GM12878 (cell line): Measurements from ENCODE around the gene PRKCQ. TPM values are rescaled to one million over a fixed set of nuclear protein-coding genes. Genes with fewer than 3 reads are reported as not detected.

ENCODE experiments used
- ATAC-seq: fragments of 200-7000 bp; cut with Tn5 transposase; 3 replicates; pipeline ENCODE4 v1.9.1; 2020; ENCODE audit warnings: mild to moderate bottlenecking, moderate library complexity
- BruUV-seq: library from RNA; stranded (reverse); fragments of 400-500 nt; replicated peaks from 2 replicates; lab custom pipeline; 2021; lab: Mats Ljungman, UMichigan
- CTCF ChIA-PET: fragments of 300-600 bp; sonication (Branson Sonifier 250); formaldehyde crosslinking; extraction: SDS; loops from one replicate; lab custom pipeline; 2021; ENCODE audit warnings: inconsistent platforms; lab: Yijun Ruan, JAX
- POLR2A ChIA-PET: fragments of 350-600 bp; formaldehyde crosslinking; extraction: SDS; loops from one replicate; lab custom pipeline; 2021; ENCODE audit warnings: inconsistent platforms; lab: Charles Lee
- RAD21 ChIA-PET: fragments of 300-600 bp; sonication (Branson Sonifier 250); formaldehyde crosslinking; loops from one replicate; lab custom pipeline; 2023; ENCODE audit warnings: antibody characterized with exemption; ENCODE audit not compliant: unreplicated experiment; lab: Charles Lee
- SMC1A ChIA-PET: fragments of 300-600 bp; sonication (Branson Sonifier 250); formaldehyde crosslinking; loops from one replicate; lab custom pipeline; 2023; ENCODE audit not compliant: unreplicated experiment, uncharacterized antibody; lab: Charles Lee
- DNase-seq: peaks from one replicate; pipeline ENCODE4 v3.0.0-alpha.2; 2011; ENCODE audit warnings: low read depth, low spot score
- FAIRE-seq: peaks from 3 replicates; lab custom pipeline; 2011; peaks lifted over from hg19 to GRCh38; lab: Jason Lieb, UNC
- H2AFZ ChIP-seq: 2 replicates; pipeline ENCODE4 v1.6.0; 2011; ENCODE audit warnings: low read depth, low read length, control low read depth; ENCODE audit not compliant: control insufficient read depth
- H3K27ac ChIP-seq: 2 replicates; pipeline ENCODE4 v1.5.1; 2011; ENCODE audit warnings: control low read depth; ENCODE audit not compliant: control insufficient read depth, insufficient read depth
- H3K27me3 ChIP-seq, 2 experiments: replicated peaks in 1 of 2; 2 replicates each; pipeline versions ENCODE4 v1.6.0 to v1.6.1; 2011; ENCODE audit warnings: low read length in 1 of 2; ENCODE audit not compliant: control insufficient read depth in 2 of 2, insufficient read depth in 2 of 2
- H3K36me3 ChIP-seq, 2 experiments: 2 replicates each; pipeline ENCODE4 v1.5.1; 2011; ENCODE audit warnings: low read length in 1 of 2; ENCODE audit not compliant: control insufficient read depth in 2 of 2, insufficient read depth in 2 of 2
- H3K4me1 ChIP-seq: 2 replicates; pipeline ENCODE4 v1.6.1; 2011; ENCODE audit warnings: mild to moderate bottlenecking, low read length, moderate library complexity, mixed read lengths; ENCODE audit not compliant: control insufficient read depth, insufficient read depth
- H3K4me2 ChIP-seq: 2 replicates; pipeline ENCODE4 v1.6.0; 2011; ENCODE audit warnings: control low read depth; ENCODE audit not compliant: control insufficient read depth, insufficient read depth
- H3K4me3 ChIP-seq: fragments of 200-600 bp; sonication (generic); 2 replicates; pipeline ENCODE4 v1.5.1; 2016
- H3K79me2 ChIP-seq: 2 replicates; pipeline ENCODE4 v1.6.0; 2011; ENCODE audit warnings: low read length; ENCODE audit not compliant: control insufficient read depth, insufficient read depth
- H3K9ac ChIP-seq: 2 replicates; pipeline ENCODE4 v1.8.0; 2011; ENCODE audit warnings: low read length, control low read depth, mixed read lengths; ENCODE audit not compliant: control insufficient read depth, insufficient read depth
- H3K9me3 ChIP-seq: replicated peaks from 3 replicates; pipeline ENCODE4 v1.5.1; 2011; ENCODE audit warnings: mild to moderate bottlenecking, low read length; ENCODE audit not compliant: control insufficient read depth, insufficient read depth
- H4K20me1 ChIP-seq: 2 replicates; pipeline ENCODE4 v1.6.0; 2011; ENCODE audit not compliant: control insufficient read depth, insufficient read depth
- EED ChIP-seq: sonication (generic); IDR thresholded peaks from 2 replicates; pipeline ENCODE4 v1.6.1; 2016; ENCODE audit warnings: antibody characterized with exemption, low read depth
- FOXK2 ChIP-seq: fragments of 450-650 bp; IDR thresholded peaks from 2 replicates; pipeline ENCODE4 v1.6.1; 2017; ENCODE audit warnings: mild to moderate bottlenecking, moderate library complexity
- HDAC2 ChIP-seq: fragments of 200-600 bp; sonication (generic); IDR thresholded peaks from 2 replicates; pipeline ENCODE4 v1.6.1; 2017
- IRF4 ChIP-seq: IDR thresholded peaks from 2 replicates; pipeline ENCODE4 v1.6.1; 2011; ENCODE audit warnings: low read depth, low read length
- WRNIP1 ChIP-seq: IDR thresholded peaks from 2 replicates; pipeline ENCODE4 v1.6.1; 2011; ENCODE audit warnings: low read depth, low read length, improper control_type of control experiment, borderline replicate concordance
- ZNF24 ChIP-seq: fragments of 450-650 bp; IDR thresholded peaks from 2 replicates; pipeline ENCODE4 v1.6.1; 2017; ENCODE audit warnings: antibody characterized with exemption, mild to moderate bottlenecking
- ZNF592 ChIP-seq: fragments of 450-650 bp; IDR thresholded peaks from 2 replicates; pipeline ENCODE4 v1.6.1; 2017; ENCODE audit warnings: mild to moderate bottlenecking, moderate library complexity
- WGBS: methylation state at CpG from one replicate; pipeline ENCODE4 v1.1.6; 2016; ENCODE audit warnings: low lambda C conversion rate; ENCODE audit not compliant: insufficient replicate concordance, insufficient coverage; ENCODE audit errors: missing lambda C conversion rate; 5-methylcytosine and 5-hydroxymethylcytosine counted together
- in situ Hi-C: fragments of 300-500 bp; cut with MboI; formaldehyde crosslinking; loops from 9 replicates; pipeline ENCODE4 v1.14.3; 2018; ENCODE audit warnings: mixed read lengths
- intact Hi-C: fragments of 100-400 bp; cut with micrococcal nuclease; formaldehyde crosslinking; loops from one replicate; pipeline ENCODE4 v1.14.2; 2022; ENCODE audit not compliant: unreplicated experiment
- polyA plus RNA-seq, 11 experiments: library from polyadenylated mRNA; depleted of rRNA in 4 of 11; unstranded in 6 of 11; stranded (reverse) in 5 of 11; fragments of >200 nt; fragmentation: Nextera tagmentation in 4 of 11; fragmentation: Illumina TruSeq in 1 of 11; extraction: Ambion mirVana in 4 of 11; extraction: Trizol in 1 of 11; gene quantifications; 1 replicate in 1 of 11; 2 replicates in 10 of 11; pipeline versions ENCODE4 v1.2.1 to v1.2.3, GENCODE V29; 2011 to 2016; ENCODE audit warnings: inconsistent platforms in 2 of 11, missing spikeins in 2 of 11, low read depth in 1 of 11
- total RNA-seq, 4 experiments: library from RNA; depleted of rRNA in 3 of 4; stranded (reverse); fragments of >200 nt in 3 of 4; fragmentation: Illumina TruSeq in 1 of 4; extraction: Trizol in 1 of 4; gene quantifications; 2 replicates each; pipeline versions ENCODE4 v1.2.1 to v1.2.3, GENCODE V29; 2013 to 2021

Gene PRKCQ
- total and polyA plus RNA-seq, 10 of the 15 experiments (the other 5 are each of a cell fraction or from before 2014, with no cell fraction given) = 0.26 to 8.9 (median 0.98) TPM

GRCh38 chr10:6456067-6456466, 124.0 kb downstream of the PRKCQ start:
- H3K36me3 ChIP-seq = no peaks in the 10 kb centered on the region
- intact Hi-C loops = no loop called here
- in situ Hi-C loops = no loop called here
- ChIA-PET POLR2A (no interaction called here), RAD21 (no interaction called here), SMC1A (interaction anchor here (1.3 kb wide), 1 partner anchor 32 kb away, joined by 3 read pairs; no protein-coding TSS in a partner anchor), CTCF (interaction anchor here (0.7 kb wide), 1 partner anchor 95 kb away, joined by 3 read pairs; no protein-coding TSS in a partner anchor)
- no peak overlapping the region for H3K27ac ChIP-seq
- FAIRE-seq = no peak
- H4K20me1 ChIP-seq = no peaks in the 10 kb centered on the region
- no peaks in the 10 kb centered on the region; a peak in 2 of 4 replicates for H3K27me3 ChIP-seq
- H3K9me3 ChIP-seq = no peaks in the 10 kb centered on the region
- BruUV-seq = no TSS peak
- TF ChIP-seq EED (no peak), ZNF24 (no peak), ZNF592 (no peak), FOXK2 (no peak), WRNIP1 (no peak), IRF4 (no peak), HDAC2 (no peak)
- WGBS = 0% methylated on average over 1 of the region's 1 CpG
- no peak overlapping the region for H2AFZ ChIP-seq
- no peak for DNase-seq
- peak; percentile 48 for ATAC-seq
- no peak overlapping the region for H3K4me3 ChIP-seq
- no peak overlapping the region for H3K4me2 ChIP-seq
- H3K79me2 ChIP-seq = no peaks in the 10 kb centered on the region
- H3K4me1 ChIP-seq = no peaks in the 10 kb centered on the region
- no peak overlapping the region for H3K9ac ChIP-seq
